ENCODE measurements around the gene C13orf46.
"Not testable (repeated sequence)": the region's sequence is repeated elsewhere in the genome, so short reads cannot be mapped to it uniquely, and the experiment has no call there.

Gene C13orf46

GRCh38 chr13:113973218-113974164 lies at the start of gene C13orf46:
TSS of gene C13orf46 (minus strand) at chr13:113974076. CDS start at chr13:113973997, 79 bp downstream.
- no peak for DNase-seq

GRCh38 chr13:114022876-114023275 lies 49.0 kb upstream of the C13orf46 start:
- DNase-seq: no peak

GRCh38 chr13:114022309-114022669 lies 48.4 kb upstream of the C13orf46 start:
- no peak for DNase-seq

GRCh38 chr13:114021464-114022308 lies 47.8 kb upstream of the C13orf46 start:
- DNase-seq: no peak

GRCh38 chr13:114020750-114021463 lies 47.0 kb upstream of the C13orf46 start:
- no peak for DNase-seq

GRCh38 chr13:114020134-114020533 lies 46.3 kb upstream of the C13orf46 start:
- DNase-seq: not testable (repeated sequence)

DNA sequence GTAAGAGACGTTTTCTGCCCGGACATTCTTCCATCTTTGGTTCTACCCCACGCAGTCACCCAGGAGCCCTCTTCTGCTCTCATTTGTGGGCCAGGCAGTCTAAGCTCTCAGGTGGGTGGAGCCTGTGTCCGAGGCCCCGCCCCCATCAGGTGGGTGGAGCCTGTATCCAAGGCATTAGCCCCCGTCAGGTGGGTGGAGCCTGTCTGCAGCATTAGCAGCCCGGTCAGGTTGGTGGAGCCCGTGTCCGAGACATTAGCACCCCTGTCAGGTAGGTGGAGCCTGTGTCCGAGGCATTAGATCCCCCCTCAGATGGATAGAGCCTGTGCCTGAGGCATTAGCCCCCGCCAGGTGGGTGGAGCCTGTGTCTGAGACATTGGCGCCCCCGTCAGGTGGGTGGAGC lies 45.5 kb upstream of the C13orf46 start:
- peak in 2 of 4 experiments; percentile 9 to 14 for DNase-seq

DNA sequence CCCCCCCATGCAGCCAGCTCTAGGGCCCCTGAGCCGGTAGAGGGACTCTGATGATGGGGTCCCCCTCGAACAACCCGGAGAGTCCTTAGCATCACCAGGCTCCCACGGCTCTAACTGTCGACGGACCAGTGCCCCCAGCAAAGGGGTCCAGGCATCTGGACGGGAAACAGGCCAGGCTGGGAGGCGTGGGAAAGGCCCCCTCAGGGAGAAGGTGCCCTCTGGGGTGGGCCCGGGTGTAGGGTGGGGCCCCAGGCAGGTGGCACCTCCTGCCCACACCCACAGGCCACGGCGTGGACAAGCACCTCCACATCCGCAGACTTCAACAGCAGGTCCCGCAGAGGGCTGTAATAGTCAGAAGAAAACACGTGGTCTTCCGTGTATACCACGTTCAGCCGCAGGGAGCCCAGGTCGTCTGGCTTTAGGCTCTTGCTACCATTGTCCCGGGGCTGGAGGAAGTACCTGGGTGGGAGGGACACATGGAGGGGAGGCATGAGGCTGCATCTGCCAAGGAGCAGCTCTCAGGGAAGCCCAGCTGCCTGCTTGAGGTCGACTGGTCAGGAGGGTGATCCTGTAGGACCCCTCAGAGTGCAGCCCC lies 44.7 kb upstream of the C13orf46 start:
- no peak for DNase-seq

DNA sequence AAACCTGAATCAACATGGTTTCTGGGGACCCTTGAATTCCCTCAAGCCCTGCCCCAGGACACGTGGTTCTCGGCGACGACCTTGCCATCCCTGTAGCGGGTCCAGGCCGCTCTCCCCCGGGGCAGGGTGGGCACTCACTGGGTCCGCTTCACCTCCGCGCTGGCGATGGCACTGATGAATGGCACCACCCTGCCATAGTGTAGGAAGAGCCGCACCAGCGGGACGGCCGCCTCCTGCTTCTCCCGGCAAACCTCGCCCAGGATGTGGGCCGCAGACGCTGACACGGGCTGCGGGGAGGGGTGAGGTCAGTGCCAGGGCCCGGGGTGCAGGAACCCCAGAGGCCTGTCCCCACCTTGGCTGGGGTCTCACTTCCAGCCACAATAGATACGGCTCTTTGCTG lies 44.1 kb upstream of the C13orf46 start:
- no peak for DNase-seq

DNA sequence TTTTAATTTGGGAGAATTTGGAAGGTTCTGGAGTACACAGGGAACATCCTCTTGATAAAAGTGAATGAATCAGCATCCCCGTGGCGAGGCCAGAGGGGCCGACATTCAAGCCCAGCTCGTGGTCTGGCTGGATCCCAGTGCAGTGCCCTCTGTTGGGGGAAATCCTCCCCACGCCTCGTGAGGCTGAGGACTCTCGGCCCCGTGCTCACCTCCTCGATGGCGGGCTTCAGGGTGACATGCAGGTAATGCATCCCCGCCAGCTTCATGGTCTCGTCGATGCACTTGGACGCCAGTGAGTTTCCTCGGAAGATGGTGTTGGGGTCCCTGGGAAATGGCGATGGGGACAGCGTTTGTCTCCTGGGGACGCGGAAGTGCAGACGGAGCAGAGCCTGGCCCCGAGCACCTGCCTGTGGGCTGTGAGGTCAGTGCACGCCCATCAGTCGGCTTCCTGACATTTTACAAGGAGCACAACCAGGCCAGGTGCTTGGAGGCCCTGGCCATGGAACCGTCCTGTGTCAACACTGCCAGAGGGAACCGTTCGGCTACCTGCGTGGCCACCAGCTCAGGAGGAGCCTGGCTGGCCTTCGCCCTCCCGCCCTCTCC lies 43.3 kb upstream of the C13orf46 start:
- no peak for DNase-seq

DNA sequence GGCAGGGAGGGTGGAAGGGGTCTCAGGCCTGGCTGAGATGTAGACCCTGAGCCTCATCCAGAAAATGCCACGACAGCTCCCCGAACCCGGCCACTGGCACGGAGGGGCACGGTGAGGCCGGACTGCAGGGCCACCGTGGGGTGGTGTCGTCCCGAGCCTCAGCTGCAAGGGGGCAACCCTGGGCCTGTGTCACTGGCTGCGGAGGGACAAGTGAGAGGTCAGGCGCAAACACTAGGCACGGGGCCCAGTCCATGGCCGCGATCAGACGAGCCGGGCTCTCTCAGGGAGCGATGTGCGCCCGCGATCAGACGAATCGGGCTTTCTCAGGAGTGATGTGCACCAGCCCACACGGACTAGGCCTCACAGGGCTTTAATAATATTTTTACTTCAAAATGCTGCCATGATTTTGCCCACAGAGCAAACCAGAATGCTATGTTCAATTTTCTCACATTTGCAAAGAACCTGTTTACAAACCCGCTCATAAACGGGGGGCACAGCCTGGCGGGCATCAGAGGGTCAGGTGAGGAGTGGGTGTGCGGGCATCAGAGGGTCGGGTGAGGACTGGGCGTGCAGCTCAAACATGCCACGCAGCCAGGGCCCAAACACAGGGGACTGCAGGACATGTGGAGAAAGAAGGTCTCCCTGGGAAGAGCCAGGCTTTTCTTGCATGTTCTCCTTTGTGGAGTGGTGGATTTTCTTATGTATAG lies 42.6 kb upstream of the C13orf46 start:
- no peak for DNase-seq

GRCh38 chr13:114015969-114016295 lies 42.1 kb upstream of the C13orf46 start:
- DNase-seq: no peak

- DNase-seq: no peak
Measured at GRCh38 chr13:114015111-114015968, 41.5 kb upstream of the C13orf46 start.

- DNase-seq: no peak
Measured at GRCh38 chr13:114013952-114014629, 40.2 kb upstream of the C13orf46 start.

DNA sequence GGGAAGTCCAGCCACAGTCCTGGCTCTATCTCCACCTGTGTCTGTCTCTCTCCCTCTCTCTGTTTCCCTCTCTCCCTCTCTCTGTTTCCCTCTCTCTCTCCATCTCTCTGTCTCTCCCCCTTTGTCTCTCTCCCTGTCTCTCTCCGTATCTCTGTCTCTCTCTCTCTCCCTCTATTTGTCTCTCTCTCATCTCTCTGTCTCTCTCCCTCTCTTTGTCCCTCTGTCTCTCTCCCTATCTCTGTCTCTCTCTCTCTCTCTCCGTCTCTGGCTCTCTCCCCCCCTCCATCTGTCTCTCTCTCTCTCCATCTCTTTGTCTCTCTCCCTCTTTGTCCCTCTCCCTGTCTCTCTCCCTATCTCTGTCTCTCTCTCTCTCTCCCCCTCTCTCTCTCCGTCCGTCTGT lies 39.5 kb upstream of the C13orf46 start:
- no peak for DNase-seq

DNA sequence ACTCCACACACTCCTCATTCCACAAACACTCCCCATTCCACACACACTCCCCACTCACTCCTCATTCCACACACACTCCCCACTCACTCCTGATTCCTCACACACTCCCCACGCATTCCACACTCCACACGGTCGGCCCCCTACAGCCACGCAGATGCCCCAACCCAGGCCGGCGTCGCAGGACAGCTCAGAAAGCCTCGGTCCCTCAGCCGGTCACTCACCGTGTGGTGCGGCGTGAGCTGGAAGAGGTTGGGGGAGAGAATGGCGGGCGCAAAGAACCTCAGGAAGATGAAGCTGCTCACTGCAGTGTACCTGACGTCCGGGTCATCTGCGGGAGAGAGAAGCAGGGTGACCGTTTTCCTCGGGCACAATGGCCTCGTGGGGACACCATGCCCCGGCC lies 39.0 kb upstream of the C13orf46 start:
- no peak for DNase-seq

GRCh38 chr13:114012141-114012540 lies 38.3 kb upstream of the C13orf46 start:
- no peak for DNase-seq

DNA sequence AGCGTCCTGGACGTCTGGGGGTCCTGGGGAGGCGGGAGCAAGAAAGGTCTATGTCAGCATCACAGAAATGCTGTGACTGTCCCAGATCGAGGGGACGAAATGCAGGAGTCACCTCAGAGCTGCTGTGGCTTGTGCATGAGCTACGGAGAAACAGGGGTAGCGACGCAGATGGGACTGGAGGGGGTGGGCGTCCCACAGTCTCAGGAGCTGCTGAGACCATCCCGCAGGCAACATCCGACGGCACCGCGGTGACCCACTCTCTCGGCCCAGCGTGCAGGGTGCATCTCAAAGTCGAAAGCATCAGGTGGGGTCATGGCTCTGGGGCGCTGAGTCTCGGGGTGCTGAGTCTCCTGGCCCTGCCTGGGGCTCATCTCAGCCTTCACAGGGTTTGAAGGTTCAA lies 37.4 kb upstream of the C13orf46 start:
- no peak for DNase-seq

GRCh38 chr13:114010401-114011101 lies 36.7 kb upstream of the C13orf46 start:
- DNase-seq: peak in 1 of 4 experiments; percentile 21
